K562 (cell line): ENCODE results near the gene CRYBA4. TPM values are rescaled to one million over a fixed set of nuclear protein-coding genes. Genes with fewer than 3 reads are reported as not detected.

Experiments used
- ATAC-seq: fragments of 200-7000 bp; cut with Tn5 transposase; 3 replicates; pipeline ENCODE4 v1.9.1; 2020; ENCODE audit warnings: moderate library complexity
- BruUV-seq: library from RNA; stranded (reverse); fragments of 400-500 nt; replicated peaks from 2 replicates; lab custom pipeline; 2021; lab: Mats Ljungman, UMichigan
- CTCF ChIA-PET: fragments of 300-600 bp; formaldehyde crosslinking; extraction: SDS; loops from one replicate; lab custom pipeline; 2021; ENCODE audit warnings: low intra/inter-chr PET ratio; lab: Yijun Ruan, JAX
- POLR2A ChIA-PET: fragments of 300-600, 350-650 bp; sonication (Branson Sonifier 250); formaldehyde crosslinking; extraction: SDS; loops from one replicate; lab custom pipeline; 2021; ENCODE audit warnings: antibody characterized with exemption, inconsistent platforms; lab: Yijun Ruan, JAX
- DNase-seq, 4 experiments: peaks; one replicate each; pipeline versions ENCODE4 v3.0.0 to v3.0.0-alpha.2; 2011 to 2018; ENCODE audit warnings: low spot score in 3 of 4, mixed read lengths in 3 of 4; ENCODE audit errors: extremely low read depth in 1 of 4
- FAIRE-seq: peaks from 2 replicates; lab custom pipeline; 2011; peaks lifted over from hg19 to GRCh38; lab: Jason Lieb, UNC
- H2AFZ ChIP-seq: 2 replicates; pipeline ENCODE4 v1.6.0; 2011; ENCODE audit warnings: low read depth, low read length, control low read depth, inconsistent platforms
- H3K27ac ChIP-seq: fragments of 200-600 bp; 3 replicates; pipeline ENCODE4 v1.8.0; 2011; ENCODE audit warnings: low read depth, mild to moderate bottlenecking, control low read depth, inconsistent platforms, low read length, moderate library complexity, mixed read lengths; ENCODE audit errors: extremely low read depth
- H3K27me3 ChIP-seq, 2 experiments: fragments of 300-600 bp in 1 of 2; 2 replicates in 1 of 2; 3 replicates in 1 of 2; pipeline versions ENCODE4 v1.6.0 to v1.8.0; 2011; ENCODE audit warnings: inconsistent platforms in 2 of 2, low read length in 2 of 2, mild to moderate bottlenecking in 1 of 2, mixed read lengths in 1 of 2, moderate library complexity in 1 of 2; ENCODE audit not compliant: control insufficient read depth in 2 of 2, insufficient read depth in 2 of 2
- H3K36me3 ChIP-seq: fragments of 300-600 bp; 3 replicates; pipeline ENCODE4 v1.8.0; 2011; ENCODE audit warnings: mild to moderate bottlenecking, low read length, inconsistent platforms; ENCODE audit not compliant: control insufficient read depth, insufficient read depth
- H3K4me1 ChIP-seq, 2 experiments: fragments of 200-600 bp in 1 of 2; replicated peaks in 1 of 2; 2 replicates in 1 of 2; 3 replicates in 1 of 2; pipeline versions ENCODE4 v1.5.1 to v1.8.0; 2011; ENCODE audit warnings: inconsistent platforms in 2 of 2, low read length in 2 of 2, mild to moderate bottlenecking in 1 of 2, mixed read lengths in 1 of 2, moderate library complexity in 1 of 2; ENCODE audit not compliant: control insufficient read depth in 2 of 2, insufficient read depth in 2 of 2
- H3K4me2 ChIP-seq: 2 replicates; pipeline ENCODE4 v1.6.1; 2011; ENCODE audit warnings: low read length, control low read depth, inconsistent platforms, mixed read lengths; ENCODE audit not compliant: insufficient read depth
- H3K4me3 ChIP-seq: fragments of 200-600 bp; sonication (generic), shearing (Covaris generic); 2 replicates; pipeline ENCODE4 v1.5.1; 2016; ENCODE audit warnings: control low read depth, inconsistent platforms
- H3K79me2 ChIP-seq: fragments of 200-600 bp; 3 replicates; pipeline ENCODE4 v1.8.0; 2011; ENCODE audit warnings: low read length, inconsistent platforms; ENCODE audit not compliant: control insufficient read depth, insufficient read depth
- H3K9ac ChIP-seq, 2 experiments: 2 replicates each; pipeline versions ENCODE4 v1.6.0 to v1.6.1; 2011; ENCODE audit warnings: low read depth in 2 of 2, low read length in 2 of 2, control low read depth in 1 of 2, inconsistent platforms in 1 of 2, mild to moderate bottlenecking in 1 of 2, mixed read lengths in 1 of 2; ENCODE audit not compliant: insufficient read depth in 1 of 2
- H3K9me1 ChIP-seq: one replicate; pipeline ENCODE4 v1.6.0; 2011; ENCODE audit warnings: inconsistent platforms, mild to moderate bottlenecking, low read length, moderate library complexity; ENCODE audit not compliant: control insufficient read depth, insufficient read depth
- H3K9me3 ChIP-seq: replicated peaks from 2 replicates; pipeline ENCODE4 v1.5.1; 2011; ENCODE audit warnings: low read depth, low read length, inconsistent platforms; ENCODE audit not compliant: control insufficient read depth, insufficient read depth
- H4K20me1 ChIP-seq: replicated peaks from 2 replicates; pipeline ENCODE4 v1.6.1; 2011; ENCODE audit warnings: low read length, inconsistent platforms, mixed read lengths; ENCODE audit not compliant: control insufficient read depth, insufficient read depth
- DMBX1 ChIP-seq: fragments of 250-450 bp; sonication (Bioruptor Pico); IDR thresholded peaks from 2 replicates; pipeline ENCODE4 v1.8.0; 2022; ENCODE audit warnings: inconsistent platforms, mild to moderate bottlenecking, moderate library complexity, borderline replicate concordance
- FOXJ3 ChIP-seq: sonication (generic); formaldehyde crosslinking; IDR thresholded peaks from 2 replicates; pipeline ENCODE4 v1.4.0; 2020; ENCODE audit warnings: mild to moderate bottlenecking, missing genetic modification reagents
- HMGN3 ChIP-seq: IDR thresholded peaks from 2 replicates; pipeline ENCODE4 v1.6.1; 2011; ENCODE audit warnings: borderline replicate concordance, low read depth, mild to moderate bottlenecking, mixed read lengths, low read length; ENCODE audit not compliant: insufficient read length; ENCODE audit errors: extremely low read depth
- MAZ ChIP-seq, 2 experiments: fragments of 450-650 bp in 1 of 2; sonication (generic) in 1 of 2; formaldehyde crosslinking; IDR thresholded peaks in 1 of 2; conservative IDR thresholded peaks in 1 of 2; 2 replicates each; pipeline versions ENCODE4 v1.4.0 to v1.5.0; 2020; ENCODE audit warnings: mild to moderate bottlenecking in 1 of 2, missing genetic modification reagents in 1 of 2
- MCM5 ChIP-seq: fragments of 450-650 bp; IDR thresholded peaks from 2 replicates; pipeline ENCODE4 v1.6.1; 2016; ENCODE audit warnings: low read depth
- MNT ChIP-seq, 2 experiments: fragments of 450-650 bp; conservative IDR thresholded peaks; 2 replicates each; pipeline ENCODE4 v1.6.1; 2017; ENCODE audit warnings: mild to moderate bottlenecking in 2 of 2, moderate library complexity in 2 of 2
- MXD1 ChIP-seq: fragments of 250-450 bp; sonication (Bioruptor Pico); IDR thresholded peaks from 2 replicates; pipeline ENCODE4 v1.8.0; 2021; ENCODE audit warnings: borderline replicate concordance, mild to moderate bottlenecking, moderate library complexity; ENCODE audit not compliant: poor library complexity, severe bottlenecking
- MYC ChIP-seq, 2 experiments: fragments of 250-450 bp in 1 of 2; sonication (Bioruptor Pico) in 1 of 2; IDR thresholded peaks; 2 replicates each; pipeline versions ENCODE4 v1.5.1 to v1.6.1; 2012 to 2021; ENCODE audit warnings: low read depth in 2 of 2, borderline replicate concordance in 1 of 2, improper control_type of control experiment in 1 of 2, low read length in 1 of 2, mild to moderate bottlenecking in 1 of 2, moderate library complexity in 1 of 2
- PCBP2 ChIP-seq: fragments of 200-400 bp; formaldehyde crosslinking; IDR thresholded peaks from 2 replicates; pipeline ENCODE4 v1.6.1; 2018; ENCODE audit warnings: low read length, low read depth, mild to moderate bottlenecking, moderate library complexity; ENCODE audit not compliant: poor library complexity, severe bottlenecking
- RBM17 ChIP-seq: fragments of 200-400 bp; formaldehyde crosslinking; IDR thresholded peaks from 2 replicates; pipeline ENCODE4 v1.6.1; 2017; ENCODE audit warnings: low read depth, mild to moderate bottlenecking, low read length, borderline replicate concordance
- RFX1 ChIP-seq: fragments of 450-650 bp; IDR thresholded peaks from 2 replicates; pipeline ENCODE4 v1.6.1; 2016; ENCODE audit warnings: mild to moderate bottlenecking, moderate library complexity
- STAG1 ChIP-seq: sonication (generic); formaldehyde crosslinking; IDR thresholded peaks from 2 replicates; pipeline ENCODE4 v1.5.0; 2020; ENCODE audit warnings: missing genetic modification reagents, borderline replicate concordance
- ZKSCAN3 ChIP-seq: fragments of 250-450 bp; sonication (Bioruptor Pico); IDR thresholded peaks from 2 replicates; pipeline ENCODE4 v1.4.0; 2020
- ZNF212 ChIP-seq: fragments of 450-650 bp; formaldehyde crosslinking; IDR thresholded peaks from 2 replicates; pipeline ENCODE4 v1.4.0; 2020; ENCODE audit warnings: mild to moderate bottlenecking
- ZNF717 ChIP-seq: fragments of 250-450 bp; sonication (Bioruptor Pico); IDR thresholded peaks from 2 replicates; pipeline ENCODE4 v1.5.0; 2021
- ZNF780A ChIP-seq: fragments of 250-450 bp; sonication (Bioruptor Pico); IDR thresholded peaks from 2 replicates; pipeline ENCODE4 v1.5.0; 2021; ENCODE audit warnings: mild to moderate bottlenecking
- ZSCAN29 ChIP-seq: fragments of 450-650 bp; IDR thresholded peaks from 2 replicates; pipeline ENCODE4 v1.6.1; 2017
- WGBS: fragments of 100-300 bp; shearing (Covaris generic); methylation state at CpG from one replicate; pipeline ENCODE4 v1.1.6; 2016; ENCODE audit warnings: low coverage, mixed read lengths; ENCODE audit not compliant: insufficient coverage; ENCODE audit errors: missing lambda C conversion rate; 5-methylcytosine and 5-hydroxymethylcytosine counted together
- in situ Hi-C: fragments of 300-500 bp; cut with MboI; formaldehyde crosslinking; loops from 4 replicates; pipeline ENCODE4 v1.15.0; 2018; ENCODE audit warnings: inconsistent platforms, mixed read lengths
- intact Hi-C: fragments of 100-400 bp; cut with micrococcal nuclease; formaldehyde crosslinking; loops from 2 replicates; pipeline ENCODE4 v1.14.2; 2022
- polyA plus RNA-seq, 8 experiments: library from polyadenylated mRNA; depleted of rRNA in 4 of 8; stranded (reverse) in 5 of 8; unstranded in 3 of 8; fragments of >200 nt; fragmentation: Nextera tagmentation in 2 of 8; fragmentation: Illumina TruSeq in 1 of 8; extraction: Ambion mirVana in 2 of 8; extraction: Trizol in 1 of 8; gene quantifications; 2 replicates each; pipeline versions ENCODE4 v1.2.1 to v1.2.3, GENCODE V29; 2011 to 2014; ENCODE audit warnings: inconsistent platforms in 1 of 8, missing spikeins in 1 of 8
- total RNA-seq, 7 experiments: library from RNA; depleted of rRNA in 6 of 7; stranded (reverse); fragments of >200 nt in 6 of 7; fragmentation: Illumina TruSeq in 2 of 7; extraction: Trizol in 2 of 7; gene quantifications; 2 replicates each; pipeline versions ENCODE4 v1.2.1 to v1.2.3, GENCODE V29; 2011 to 2021; ENCODE audit warnings: low replicate concordance in 1 of 7

Gene CRYBA4
- total and polyA plus RNA-seq, 9 of the 15 experiments (the other 6 are each of a cell fraction or from before 2014, with no cell fraction given), result 0.59 to 3.3 (median 1.6) TPM

- no peak for TF ChIP-seq DMBX1
Measured at GRCh38 chr22:26671317-26672059, 49.7 kb downstream of the CRYBA4 start (continued).

DNA sequence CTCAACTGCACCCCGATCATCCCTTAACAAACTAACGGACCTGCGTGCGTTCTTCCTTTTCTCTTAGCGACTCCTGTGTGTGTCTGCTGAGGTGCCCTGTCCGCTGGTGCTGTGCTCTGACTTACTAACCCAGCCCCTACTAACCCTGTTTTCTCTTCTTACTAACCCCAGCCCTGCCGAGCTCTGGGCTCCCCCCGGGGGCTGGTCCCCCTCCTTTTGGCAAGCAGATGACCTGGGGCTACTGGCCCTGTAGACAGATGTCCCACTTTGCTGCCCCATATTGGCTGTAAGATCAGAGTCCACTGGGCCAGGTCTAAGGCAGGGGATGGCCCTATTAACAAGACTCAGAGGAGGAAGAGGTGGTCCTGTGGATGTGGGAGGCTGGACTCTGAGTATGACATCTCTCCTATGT is 50.3 kb downstream of the CRYBA4 start:
- BruUV-seq, result no TSS peak
- Histone ChIP-seq H3K27ac (peak overlapping the region; percentile 98), H2AFZ (peak overlapping the region; percentile 95), H3K4me2 (peak overlapping the region; percentile 92), H4K20me1 (no peaks in the 10 kb centered on the region), H3K36me3 (no peaks in the 10 kb centered on the region), H3K9ac (peak overlapping the region in 1 of 2 experiments; percentile 93; a peak in 1 of 4 replicates), H3K4me1 (peaks cover 24 to 26% of the 10 kb centered on the region in 2 experiments), H3K79me2 (peaks cover 31% of the 10 kb centered on the region), H3K4me3 (peak overlapping the region; percentile 85), H3K9me1 (no peaks in the 10 kb centered on the region), H3K27me3 (no peaks in the 10 kb centered on the region), H3K9me3 (no peaks in the 10 kb centered on the region)
- POLR2A ChIA-PET, result interaction anchor here (0.7 to 1.3 kb wide), 3 partner anchors 160 to 194 kb away, joined by 3 to 6 read pairs (median 3); partner anchors contain the start of genes HPS4, SRRD and TFIP11
- in situ Hi-C loops, result no loop called here
- DNase-seq (peak in 2 of 4 experiments; percentile 12 to 16), FAIRE-seq (no peak), ATAC-seq (no peak; the same call in 1 of the 3 replicates)
- CTCF ChIA-PET, result no interaction called here
- intact Hi-C loops, result no loop called here
- 84% methylated on average over 6 of the region's 8 CpGs for WGBS
- TF ChIP-seq ZSCAN29 (no peak), PCBP2 (no peak), ZNF780A (CRISPR knock-in tag) (no peak), ZNF212 (CRISPR knock-in tag) (no peak), MAZ (CRISPR knock-in tag; conservative IDR thresholded peaks at IDR 0.05 in 1 of 2, IDR thresholded peaks at IDR 0.05 in 1 of 2) (no peak), RFX1 (no peak), ZNF717 (CRISPR knock-in tag) (no peak), FOXJ3 (CRISPR knock-in tag) (no peak), MCM5 (no peak), STAG1 (no peak), MYC (IDR thresholded peaks at IDR 0.05; ENCODE audit: low read depth, low read length) (no peak), MYC (CRISPR knock-in tag; IDR thresholded peaks at IDR 0.05; ENCODE audit: borderline replicate concordance, low read depth) (no peak), DMBX1 (no peak), MNT (conservative IDR thresholded peaks at IDR 0.05) (no peak), MXD1 (no peak), RBM17 (no peak), ZKSCAN3 (CRISPR knock-in tag) (no peak), HMGN3 (no peak)
